Stomach (tissue), 9 donors: ENCODE data around the gene OTX1. TPM values are rescaled to one million over a fixed set of nuclear protein-coding genes. Genes with fewer than 3 reads are reported as not detected.

Source experiments
- DNase-seq, 2 donors: peaks; one replicate each; pipeline versions ENCODE4 v3.0.0 to v3.0.0-alpha.2; 2013 to 2019
- H3K27ac ChIP-seq, 5 donors: fragments of 200-600 bp in 4 of 5; sonication (generic) in 4 of 5; one replicate each; pipeline ENCODE4 v1.5.1; 2013 to 2019; ENCODE audit warnings: mild to moderate bottlenecking in 1 of 5, moderate library complexity in 1 of 5
- H3K27me3 ChIP-seq, 3 donors: fragments of 200-600 bp; sonication (generic); one replicate each; pipeline ENCODE4 v1.5.1; 2017 to 2019; ENCODE audit warnings: mixed run types in 1 of 3
- H3K36me3 ChIP-seq, 4 donors: fragments of 200-600 bp; sonication (generic); 1 replicate in 3 of 4; 2 replicates in 1 of 4; pipeline ENCODE4 v1.5.1; 2016 to 2019
- H3K4me1 ChIP-seq, 4 donors: fragments of 200-600 bp; sonication (generic); one replicate each; pipeline ENCODE4 v1.5.1; 2016 to 2019
- H3K4me3 ChIP-seq, 4 donors: fragments of 200-600 bp; sonication (generic) in 3 of 4; one replicate each; pipeline ENCODE4 v1.5.1; 2016 to 2019; ENCODE audit warnings: mild to moderate bottlenecking in 1 of 4
- H3K9me3 ChIP-seq, 4 donors: fragments of 200-600 bp; sonication (generic); one replicate each; pipeline ENCODE4 v1.5.1; 2016 to 2019
- CTCF ChIP-seq, 7 experiments: fragments of 450-650 bp in 4 of 7; fragments of 200-600 bp in 3 of 7; sonication (generic) in 3 of 7; IDR thresholded peaks; one replicate each; pipeline ENCODE4 v1.5.1; 2016 to 2019; ENCODE audit warnings: antibody characterized with exemption in 7 of 7, control low read depth in 2 of 7, mild to moderate bottlenecking in 1 of 7
- EP300 ChIP-seq: sonication (generic); formaldehyde crosslinking; IDR thresholded peaks from one replicate; pipeline ENCODE4 v1.6.1; 2017; ENCODE audit warnings: antibody characterized with exemption
- POLR2A ChIP-seq, 4 donors: fragments of 450-650 bp; IDR thresholded peaks; one replicate each; pipeline ENCODE4 v1.6.1; 2016; ENCODE audit warnings: antibody characterized with exemption in 4 of 4, control low read depth in 2 of 4, mild to moderate bottlenecking in 1 of 4, moderate library complexity in 1 of 4
- POLR2AphosphoS5 ChIP-seq, 3 donors: sonication (generic); formaldehyde crosslinking; IDR thresholded peaks; one replicate each; pipeline ENCODE4 v1.6.1; 2016; ENCODE audit warnings: antibody characterized with exemption in 3 of 3
- WGBS, 5 donors: extraction: QIAGEN DNeasy Blood & Tissue Kit in 3 of 5; methylation state at CpG; one replicate each; pipeline versions ENCODE4 v1.1.5 to v1.1.7; 2013 to 2018; 5-methylcytosine and 5-hydroxymethylcytosine counted together
- intact Hi-C: fragments of 100-400 bp; cut with DNase I; formaldehyde crosslinking; loops from one replicate; pipeline ENCODE4 v1.15.1; 2023; ENCODE audit warnings: low total_unique reads
- polyA plus RNA-seq, 3 donors: library from polyadenylated mRNA; stranded (reverse); fragments of 200-250 nt; gene quantifications; one replicate each; pipeline ENCODE4 v1.2.3, GENCODE V29; 2013
- total RNA-seq, 5 donors: library from RNA; depleted of rRNA; stranded (reverse); fragments of >200 nt; gene quantifications; one replicate each; pipeline versions ENCODE4 v1.1.0 to v1.2.3, GENCODE V29; 2014 to 2016
- donor health status: healthy with polysubstance abuse.
- donor health status: Bipolar disorder and iron deficiency.
- donor health status: healthy.

OTX1 gene
- total and polyA plus RNA-seq, 8 donors: 0.10 to 0.25 TPM; not detected in 6

- peaks cover 0 to 12% (median 7%) of the 10 kb centered on the region in 4 donors for H3K9me3 ChIP-seq
- DNase-seq: no peak
- intact Hi-C loops: no loop called here
- no peak overlapping the region for H3K27ac ChIP-seq
- H3K27me3 ChIP-seq: peaks cover 15 to 96% (median 47%) of the 10 kb centered on the region in 3 donors
- TF ChIP-seq POLR2AphosphoS5 (IDR thresholded peaks at IDR 0.05) (no peak), CTCF (IDR thresholded peaks at IDR 0.05) (no peak), POLR2A (IDR thresholded peaks at IDR 0.05) (no peak), EP300 (no peak)
- H3K36me3 ChIP-seq: no peaks in the 10 kb centered on the region
- WGBS, 5 donors: 14 to 70% (median 28%) methylated on average over 1 of the region's 1 CpG
- peaks cover 7 to 10% (median 8%) of the 10 kb centered on the region in 4 donors for H3K4me1 ChIP-seq
- H3K4me3 ChIP-seq: no peak overlapping the region
Observed at GRCh38 chr2:63064197-63064596, 13.6 kb downstream of the OTX1 start.

- Histone ChIP-seq H3K27me3 (peaks cover 11 to 96% (median 43%) of the 10 kb centered on the region in 3 donors), H3K9me3 (peaks cover 0 to 8% (median 4%) of the 10 kb centered on the region in 4 donors), H3K4me1 (peaks cover 2 to 5% (median 3%) of the 10 kb centered on the region in 4 donors), H3K27ac (no peak overlapping the region), H3K36me3 (no peaks in the 10 kb centered on the region), H3K4me3 (no peak overlapping the region)
- WGBS, 5 donors: 67 to 77% (median 70%) methylated on average over 4 of the region's 4 CpGs
- no peak for DNase-seq
- intact Hi-C loops: no loop called here
- TF ChIP-seq POLR2AphosphoS5 (IDR thresholded peaks at IDR 0.05): no peak
- TF ChIP-seq CTCF (IDR thresholded peaks at IDR 0.05): no peak
- no peak for TF ChIP-seq EP300
- TF ChIP-seq POLR2A (IDR thresholded peaks at IDR 0.05): no peak
Observed at GRCh38 chr2:63064661-63065060, 14.0 kb downstream of the OTX1 start.

GRCh38 chr2:63066265-63066664 is 15.6 kb downstream of the OTX1 start:
- H3K27me3 ChIP-seq: peaks cover 4 to 92% (median 27%) of the 10 kb centered on the region in 3 donors
- no peaks in the 10 kb centered on the region for H3K4me1 ChIP-seq
- H3K4me3 ChIP-seq: no peak overlapping the region
- TF ChIP-seq POLR2AphosphoS5 (IDR thresholded peaks at IDR 0.05): no peak
- no peak for TF ChIP-seq POLR2A (IDR thresholded peaks at IDR 0.05)
- no peak for TF ChIP-seq EP300
- no peak for TF ChIP-seq CTCF (IDR thresholded peaks at IDR 0.05)
- 52 to 63% (median 57%) methylated on average over 3 of the region's 3 CpGs for WGBS, 5 donors
- peaks cover 0 to 4% (median 0%) of the 10 kb centered on the region in 4 donors for H3K9me3 ChIP-seq
- no peak overlapping the region for H3K27ac ChIP-seq
- DNase-seq: no peak
- intact Hi-C loops: no loop called here
- no peaks in the 10 kb centered on the region for H3K36me3 ChIP-seq

GRCh38 chr2:63066838-63067237 is 16.2 kb downstream of the OTX1 start:
- no peak for DNase-seq
- H3K27ac ChIP-seq: no peak overlapping the region
- WGBS, 5 donors: 83 to 94% (median 89%) methylated on average over 2 of the region's 2 CpGs
- TF ChIP-seq POLR2A (IDR thresholded peaks at IDR 0.05): no peak
- no peak for TF ChIP-seq EP300
- TF ChIP-seq POLR2AphosphoS5 (IDR thresholded peaks at IDR 0.05): no peak
- no peak for TF ChIP-seq CTCF (IDR thresholded peaks at IDR 0.05)
- peaks cover 4 to 86% (median 21%) of the 10 kb centered on the region in 3 donors for H3K27me3 ChIP-seq
- no peaks in the 10 kb centered on the region for H3K36me3 ChIP-seq
- intact Hi-C loops: no loop called here
- H3K4me3 ChIP-seq: no peak overlapping the region
- H3K4me1 ChIP-seq: no peaks in the 10 kb centered on the region
- peaks cover 0 to 4% (median 0%) of the 10 kb centered on the region in 4 donors for H3K9me3 ChIP-seq
